CD14-positive monocyte (primary cell): ENCODE data around the gene GBGT1. TPM values are rescaled to one million over a fixed set of nuclear protein-coding genes. Genes with fewer than 3 reads are reported as not detected.

ENCODE experiments used
- DNase-seq, 3 donors: peaks; one replicate each; pipeline ENCODE4 v3.0.0-alpha.2; 2011 to 2022
- H2AFZ ChIP-seq: 2 replicates; pipeline ENCODE4 v1.6.0; 2012; ENCODE audit warnings: mild to moderate bottlenecking, low read depth, low read length, inconsistent platforms; ENCODE audit not compliant: insufficient read depth, poor library complexity, severe bottlenecking
- H3K27ac ChIP-seq, 2 donors: 1 replicate in 1 of 2; 2 replicates in 1 of 2; pipeline ENCODE4 v1.5.1; 2012 to 2013; ENCODE audit warnings: low read length in 2 of 2, control low read depth in 1 of 2, inconsistent platforms in 1 of 2, low read depth in 1 of 2, mild to moderate bottlenecking in 1 of 2
- H3K27me3 ChIP-seq, 2 donors: one replicate each; pipeline versions ENCODE4 v1.6.0 to v1.6.1; 2011 to 2013; ENCODE audit warnings: low read length in 2 of 2; ENCODE audit not compliant: control insufficient read depth in 2 of 2, insufficient read depth in 2 of 2
- H3K36me3 ChIP-seq, 2 donors: replicated peaks in 1 of 2; 1 replicate in 1 of 2; 2 replicates in 1 of 2; pipeline versions ENCODE4 v1.5.1 to v1.6.1; 2012 to 2013; ENCODE audit warnings: low read length in 2 of 2, control low read depth in 1 of 2, inconsistent platforms in 1 of 2, mild to moderate bottlenecking in 1 of 2; ENCODE audit not compliant: insufficient read depth in 2 of 2, control insufficient read depth in 1 of 2
- H3K4me1 ChIP-seq, 2 donors: 1 replicate in 1 of 2; 2 replicates in 1 of 2; pipeline versions ENCODE4 v1.5.1 to v1.6.1; 2012 to 2013; ENCODE audit warnings: low read length in 2 of 2, control low read depth in 1 of 2, inconsistent platforms in 1 of 2, mild to moderate bottlenecking in 1 of 2, moderate library complexity in 1 of 2; ENCODE audit not compliant: insufficient read depth in 2 of 2, control insufficient read depth in 1 of 2
- H3K4me2 ChIP-seq: replicated peaks from 2 replicates; pipeline ENCODE3; 2012; ENCODE audit warnings: low read length, moderate library complexity, mild to moderate bottlenecking; ENCODE audit not compliant: poor library complexity, severe bottlenecking; ENCODE audit errors: extremely low read depth
- H3K4me3 ChIP-seq, 3 experiments: fragments of 200-600 bp in 1 of 3; sonication (generic) in 1 of 3; replicated peaks in 1 of 3; 1 replicate in 2 of 3; 2 replicates in 1 of 3; pipeline ENCODE4 v1.5.1; 2011 to 2013; ENCODE audit warnings: low read length in 3 of 3, mild to moderate bottlenecking in 3 of 3, control low read depth in 2 of 3, low read depth in 2 of 3, inconsistent platforms in 1 of 3, moderate library complexity in 1 of 3
- H3K79me2 ChIP-seq: 2 replicates; pipeline ENCODE4 v1.6.0; 2012; ENCODE audit warnings: mild to moderate bottlenecking, control low read depth, inconsistent platforms, low read length, moderate library complexity; ENCODE audit not compliant: insufficient read depth
- H3K9ac ChIP-seq: 2 replicates; pipeline ENCODE4 v1.6.0; 2017; ENCODE audit warnings: low read length, mild to moderate bottlenecking; ENCODE audit not compliant: insufficient read depth, poor library complexity, severe bottlenecking
- H3K9me3 ChIP-seq, 2 donors: replicated peaks in 1 of 2; 1 replicate in 1 of 2; 2 replicates in 1 of 2; pipeline versions ENCODE4 v1.5.1 to v1.6.1; 2012 to 2013; ENCODE audit warnings: low read length in 2 of 2, control low read depth in 1 of 2; ENCODE audit not compliant: control insufficient read depth in 1 of 2, insufficient read depth in 1 of 2
- H4K20me1 ChIP-seq: 2 replicates; pipeline ENCODE4 v1.6.0; 2012; ENCODE audit warnings: mild to moderate bottlenecking, low read length, control low read depth, moderate library complexity; ENCODE audit not compliant: insufficient read depth
- H3K27ac Mint-ChIP-seq, 7 donors: one replicate each; pipeline ENCODE4 v1.8.0; 2020; ENCODE audit warnings: mild to moderate bottlenecking in 7 of 7, mixed read lengths in 7 of 7, moderate library complexity in 6 of 7, inconsistent platforms in 2 of 7
- H3K27me3 Mint-ChIP-seq, 3 donors: one replicate each; pipeline ENCODE4 v1.8.0; 2021 to 2022; ENCODE audit warnings: low read depth in 3 of 3, mild to moderate bottlenecking in 3 of 3, mixed read lengths in 3 of 3, moderate library complexity in 3 of 3, inconsistent platforms in 1 of 3
- H3K36me3 Mint-ChIP-seq, 2 donors: one replicate each; pipeline ENCODE4 v1.8.0; 2020; ENCODE audit warnings: mixed read lengths in 2 of 2, inconsistent platforms in 1 of 2, mild to moderate bottlenecking in 1 of 2
- H3K4me1 Mint-ChIP-seq: one replicate; pipeline ENCODE4 v1.8.0; 2020; ENCODE audit warnings: mild to moderate bottlenecking, mixed read lengths
- H3K4me3 Mint-ChIP-seq, 2 donors: one replicate each; pipeline ENCODE4 v1.8.0; 2020; ENCODE audit warnings: mild to moderate bottlenecking in 2 of 2, mixed read lengths in 2 of 2, moderate library complexity in 1 of 2
- H3K9me3 Mint-ChIP-seq, 7 donors: one replicate each; pipeline ENCODE4 v1.8.0; 2020 to 2022; ENCODE audit warnings: mixed read lengths in 7 of 7, mild to moderate bottlenecking in 6 of 7, moderate library complexity in 6 of 7, inconsistent platforms in 2 of 7
- CTCF ChIP-seq: fragments of 200-600 bp; IDR thresholded peaks from one replicate; pipeline ENCODE4 v1.8.0; 2022; ENCODE audit warnings: antibody characterized with exemption, mild to moderate bottlenecking
- WGBS: methylation state at CpG from one replicate; pipeline ENCODE4 v1.1.5; 2013; ENCODE audit warnings: missing lambda C conversion rate; ENCODE audit not compliant: insufficient coverage; 5-methylcytosine and 5-hydroxymethylcytosine counted together
- intact Hi-C, 2 donors: fragments of 100-400 bp; cut with micrococcal nuclease; formaldehyde crosslinking; loops; one replicate each; pipeline versions ENCODE4 v1.15.0 to v1.15.1; 2023
- polyA plus RNA-seq, 3 donors: library from polyadenylated mRNA; depleted of rRNA in 1 of 3; unstranded in 2 of 3; stranded (reverse) in 1 of 3; fragments of 300-500 nt in 2 of 3; fragments of >200 nt in 1 of 3; fragmentation: Illumina TruSeq in 2 of 3; gene quantifications; 1 replicate in 2 of 3; 2 replicates in 1 of 3; pipeline ENCODE4 v1.2.3, GENCODE V29; 2012 to 2021

Gene GBGT1
- polyA plus RNA-seq, 3 donors, result 7.1 to 40.1 (median 8.0) TPM

GRCh38 chr9:133137451-133138231 is 26.1 kb downstream of the GBGT1 start:
- no peak overlapping the region for H3K4me3 Mint-ChIP-seq
- H3K27me3 ChIP-seq, result no peaks in the 10 kb centered on the region
- H2AFZ ChIP-seq, result no peak overlapping the region
- H3K4me2 ChIP-seq, result no peak overlapping the region
- H3K36me3 ChIP-seq, result no peaks in the 10 kb centered on the region
- peaks cover 2 to 5% (median 4%) of the 10 kb centered on the region in 3 donors for H3K27me3 Mint-ChIP-seq
- no peak for DNase-seq
- no peaks in the 10 kb centered on the region for H3K9me3 ChIP-seq
- WGBS, result 93% methylated on average over 13 of the region's 16 CpGs
- H3K27ac Mint-ChIP-seq, result peak overlapping the region in 1 of 7 donors; percentile 46
- H3K4me1 ChIP-seq, result peaks cover 14 to 24% of the 10 kb centered on the region in 2 donors
- H4K20me1 ChIP-seq, result peaks cover 45% of the 10 kb centered on the region
- no peak overlapping the region for H3K9ac ChIP-seq
- intact Hi-C loops, result no loop called here
- H3K36me3 Mint-ChIP-seq, result peaks cover 0 to 3% of the 10 kb centered on the region in 2 donors
- peaks cover 11% of the 10 kb centered on the region for H3K79me2 ChIP-seq
- TF ChIP-seq CTCF, result no peak
- no peak overlapping the region for H3K27ac ChIP-seq
- no peaks in the 10 kb centered on the region for H3K9me3 Mint-ChIP-seq
- H3K4me3 ChIP-seq, result no peak overlapping the region
- H3K4me1 Mint-ChIP-seq, result peaks cover 34% of the 10 kb centered on the region

- peaks cover 30% of the 10 kb centered on the region for H4K20me1 ChIP-seq
- no peak for TF ChIP-seq CTCF
- intact Hi-C loops, result no loop called here
These were observed 28.5 kb downstream of the GBGT1 start for GRCh38 chr9:133135146-133135745.

More at GRCh38 chr9:133135146-133135745, 28.5 kb downstream of the GBGT1 start:
- Histone ChIP-seq H3K4me2 (no peak overlapping the region), H3K27ac (peak overlapping the region in 1 of 2 donors; percentile 72), H2AFZ (no peak overlapping the region), H3K4me1 (peaks cover 10 to 20% of the 10 kb centered on the region in 2 donors), H3K9me3 (no peaks in the 10 kb centered on the region), H3K79me2 (peaks cover 3% of the 10 kb centered on the region), H3K4me3 (no peak overlapping the region), H3K9ac (peak overlapping the region; percentile 27), H3K27me3 (no peaks in the 10 kb centered on the region), H3K36me3 (no peaks in the 10 kb centered on the region)
- Mint-ChIP-seq H3K27ac (peak overlapping the region; percentile 11 to 90 (median 74)), H3K9me3 (no peaks in the 10 kb centered on the region), H3K4me3 (no peak overlapping the region), H3K4me1 (peaks cover 28% of the 10 kb centered on the region), H3K27me3 (peaks cover 0 to 5% (median 0%) of the 10 kb centered on the region in 3 donors), H3K36me3 (peaks cover 3 to 8% of the 10 kb centered on the region in 2 donors)
- WGBS, result 68% methylated on average over 8 of the region's 8 CpGs
- DNase-seq, result peak in 2 of 3 donors; percentile 50 to 51
